Stimulated activated CD4-positive, alpha-beta T cell treated with anti-CD3 and anti-CD28 coated beads, Interleukin-2, amount 100 ng/mL, for 48 hours (primary cell): Measurements from ENCODE around the gene PCNX2.

Experiments used
- DNase-seq, 2 donors: peaks; one replicate each; pipeline ENCODE4 v3.0.0-alpha.2; 2020

Gene PCNX2

GRCh38 chr1:233313434-233314155 lies 18.1 kb upstream of the PCNX2 start:
- no peak for DNase-seq

GRCh38 chr1:233304489-233305102 lies 9.1 kb upstream of the PCNX2 start:
- DNase-seq: no peak

DNA sequence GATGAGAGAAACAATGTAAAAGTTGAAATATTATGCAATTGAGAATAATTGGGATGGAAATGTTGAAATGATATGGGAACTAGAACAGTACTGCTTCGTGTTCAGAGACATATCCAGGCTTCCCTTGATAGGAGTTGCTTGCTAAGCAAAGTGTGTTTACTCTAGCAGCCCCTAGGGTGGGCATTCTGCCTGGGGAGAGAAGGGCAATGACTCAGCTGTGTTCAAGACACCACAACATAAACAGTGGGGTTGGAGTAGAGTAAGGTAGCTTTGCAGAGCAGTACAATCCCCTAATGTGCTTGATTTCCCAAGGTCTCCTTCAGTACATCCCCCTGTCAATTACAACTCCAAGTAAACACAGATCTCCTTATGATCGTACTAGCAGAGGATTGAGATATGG lies 4.8 kb upstream of the PCNX2 start:
- no peak for DNase-seq

DNA sequence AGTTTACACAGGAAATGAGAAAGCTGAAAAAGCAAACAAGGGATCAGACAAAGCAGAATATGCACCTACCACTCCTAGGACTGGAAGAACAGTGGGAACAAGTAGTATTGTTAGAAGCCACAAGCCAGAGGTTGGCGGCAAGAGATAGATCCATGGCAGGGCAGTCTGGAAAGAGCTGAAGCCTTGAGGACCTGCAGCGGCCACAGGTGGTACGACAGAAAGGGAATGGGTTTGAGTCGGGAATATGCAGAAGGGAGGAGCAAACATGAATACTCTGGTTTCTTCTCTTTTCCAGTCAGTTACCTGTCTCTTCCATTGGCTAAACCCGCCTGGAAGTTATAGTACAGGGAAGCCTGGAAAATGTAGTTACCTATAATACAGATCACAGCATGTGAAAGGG lies 3.9 kb upstream of the PCNX2 start:
- DNase-seq: no peak

- DNase-seq: no peak
Measured at GRCh38 chr1:233295975-233296322, 424 bp upstream of the PCNX2 start.

GRCh38 chr1:233294913-233295236 lies 650 bp downstream of the PCNX2 start:
- DNase-seq: no peak

DNA sequence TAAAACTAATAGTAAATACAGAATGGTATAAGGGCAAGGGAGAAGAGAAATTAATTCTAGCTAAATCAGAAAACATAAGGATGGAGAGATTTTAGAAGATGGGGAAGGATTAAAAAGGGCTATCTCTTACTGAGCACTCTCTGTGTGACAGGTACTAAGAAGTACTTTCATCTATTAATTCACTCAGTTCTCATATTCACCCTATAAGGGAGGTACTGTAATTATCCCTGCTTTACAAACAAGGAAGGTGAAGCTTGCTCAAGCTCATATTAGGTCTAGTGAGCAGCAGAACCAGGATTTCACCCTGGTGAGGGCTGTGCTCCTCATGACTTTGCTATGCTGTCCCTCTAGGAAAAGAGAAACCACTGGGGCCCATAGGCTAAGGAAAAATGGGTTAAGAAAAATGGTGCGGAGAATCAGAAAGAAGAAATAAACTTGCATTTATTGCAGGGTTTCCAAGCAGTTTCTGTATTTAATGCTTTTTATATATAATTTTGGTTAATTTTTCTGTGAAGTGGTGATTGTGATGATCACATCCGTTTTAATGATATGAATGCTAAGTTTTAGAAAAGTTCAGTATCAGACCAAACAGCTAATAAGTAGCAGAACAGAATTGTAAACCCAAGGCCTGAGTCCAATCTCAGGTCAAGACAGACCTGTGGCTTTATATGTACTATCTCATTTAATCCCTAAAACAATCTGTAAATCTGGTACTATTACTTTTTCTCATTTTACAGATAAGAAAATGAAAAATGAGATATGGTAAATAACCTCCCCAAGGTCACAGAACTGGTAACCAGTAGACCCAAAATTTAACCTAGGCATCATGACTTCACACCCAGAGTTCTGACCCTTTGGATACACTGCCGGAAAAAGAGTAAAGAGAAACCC lies 1.7 kb downstream of the PCNX2 start:
- no peak for DNase-seq

GRCh38 chr1:233290396-233291034 lies 5.0 kb downstream of the PCNX2 start:
- no peak for DNase-seq

DNA sequence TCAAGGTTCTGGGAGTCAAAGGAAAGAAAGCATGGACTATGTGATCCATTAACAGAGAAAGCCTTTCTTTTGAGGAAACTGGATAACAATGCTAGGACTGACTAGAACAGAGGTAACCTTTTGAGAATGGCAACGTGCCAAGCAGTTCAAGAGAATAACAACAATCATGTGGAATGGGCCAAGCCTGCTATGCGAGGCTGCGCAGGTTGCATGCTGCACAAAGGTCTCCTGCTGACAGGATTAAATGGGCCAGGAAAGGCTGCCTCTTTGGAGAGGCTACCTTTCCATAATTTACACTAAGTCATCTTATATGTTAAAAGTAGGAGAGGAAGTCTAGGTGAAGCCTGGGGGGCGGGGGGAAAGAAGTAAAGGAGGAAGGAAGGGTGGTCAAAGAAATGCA lies 5.8 kb downstream of the PCNX2 start:
- DNase-seq: no peak

GRCh38 chr1:233282582-233282886 lies 13.0 kb downstream of the PCNX2 start:
- DNase-seq: no peak

DNA sequence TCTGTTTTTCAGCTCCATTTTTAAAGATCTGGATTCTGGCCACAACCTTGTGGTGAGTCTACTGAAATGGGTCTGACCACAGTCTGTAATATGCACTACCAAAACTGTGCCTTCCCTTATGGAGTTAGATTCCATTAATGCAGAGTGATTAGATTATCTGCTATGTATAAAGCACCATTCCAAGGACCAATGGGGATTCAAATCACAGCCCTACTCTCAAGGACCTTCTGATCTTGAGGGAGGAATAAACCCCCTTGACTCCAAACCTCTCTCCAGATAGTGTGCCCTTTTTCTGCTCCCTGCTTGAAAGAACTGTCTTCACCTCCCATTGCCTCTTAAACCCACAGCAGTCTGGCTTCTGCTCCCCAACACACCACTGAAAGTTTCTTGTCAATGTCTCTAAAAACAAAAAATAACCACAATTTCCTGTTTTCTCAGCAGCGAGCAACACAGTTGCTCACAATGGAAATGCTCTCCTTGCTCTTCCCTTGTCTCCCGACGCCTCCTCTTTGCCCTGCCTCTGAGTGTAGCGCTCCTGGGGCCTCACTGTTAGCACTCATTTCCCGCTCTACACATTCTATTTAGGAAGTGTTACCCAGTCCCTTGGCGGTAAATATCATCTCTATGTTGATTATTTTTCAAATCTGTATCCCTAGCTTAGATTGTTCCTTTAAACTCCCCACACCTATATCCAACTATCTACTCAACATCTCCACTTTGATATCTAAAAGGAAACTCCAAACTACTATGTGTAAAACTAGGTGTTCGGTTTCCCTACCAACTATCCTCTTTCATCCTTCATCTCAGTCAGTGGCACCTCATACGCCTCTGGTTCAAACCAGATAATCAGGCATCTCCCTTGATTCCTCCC lies 13.6 kb downstream of the PCNX2 start:
- DNase-seq: no peak

- DNase-seq: no peak
Measured at GRCh38 chr1:233279971-233280370, 15.6 kb downstream of the PCNX2 start.

DNA sequence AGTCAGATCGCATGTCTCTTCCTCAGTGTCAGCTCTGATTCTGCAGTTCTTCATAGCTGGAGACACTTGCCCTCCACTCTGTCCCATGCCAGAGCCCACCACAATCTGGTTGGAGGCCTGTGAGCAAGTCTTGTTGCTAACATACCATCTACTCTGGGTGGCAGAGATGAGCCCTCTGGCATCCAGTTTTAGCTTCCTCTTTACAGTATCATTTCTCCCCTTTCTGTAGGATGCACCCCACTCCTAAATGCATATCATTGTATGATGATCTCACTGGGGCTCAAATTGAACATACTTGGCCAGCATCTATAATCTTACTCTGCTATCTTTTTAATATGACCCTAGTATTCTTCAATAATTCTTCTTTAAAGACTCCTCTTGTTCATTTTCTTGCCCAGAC lies 16.9 kb downstream of the PCNX2 start:
- DNase-seq: no peak

DNA sequence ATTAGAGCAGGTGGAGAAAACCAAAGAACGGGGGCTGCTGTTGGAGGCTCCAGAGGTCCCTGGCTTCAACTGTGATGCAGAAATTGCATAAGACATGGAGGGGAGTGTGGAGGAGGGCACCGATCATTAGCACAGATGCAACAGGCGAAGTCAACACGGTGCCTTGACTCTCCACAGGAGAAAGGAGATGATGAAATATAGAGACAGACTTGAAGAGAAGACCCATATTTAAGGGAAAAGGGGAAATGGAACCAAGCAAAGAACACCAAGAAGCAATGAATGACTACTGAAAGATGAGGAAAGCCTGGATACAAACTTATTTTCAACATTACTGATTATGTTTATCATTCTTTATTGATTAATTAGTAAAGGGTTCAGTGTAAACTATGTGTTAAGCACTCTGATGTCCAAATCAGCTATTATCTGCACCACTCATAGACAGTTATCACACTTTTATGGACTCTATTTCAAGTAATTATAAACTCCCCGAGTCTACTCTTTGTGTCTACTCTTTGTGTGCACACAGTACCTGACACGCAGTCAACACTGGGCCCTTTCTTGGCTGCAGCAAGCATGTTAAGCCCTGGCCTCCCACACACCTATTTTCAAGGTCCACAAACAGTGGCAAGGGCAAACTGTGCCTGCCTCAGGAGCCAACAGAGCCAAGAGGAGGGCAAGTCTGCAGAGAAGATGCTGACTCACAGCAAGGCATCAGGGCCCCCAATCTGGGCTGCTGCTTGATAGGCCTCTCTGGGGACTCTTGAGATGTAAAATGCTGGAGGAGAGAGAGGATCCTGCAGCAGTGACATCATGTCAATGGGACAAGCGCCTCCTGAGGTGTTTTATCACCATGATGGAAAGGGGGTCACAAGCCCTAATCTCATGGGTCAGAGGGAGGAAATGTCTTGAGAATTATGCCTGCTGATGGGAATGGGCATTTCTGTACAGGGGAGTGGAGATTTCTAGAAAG lies 17.6 kb downstream of the PCNX2 start:
- no peak for DNase-seq

- no peak for DNase-seq
Measured at GRCh38 chr1:233269656-233270055, 25.9 kb downstream of the PCNX2 start.

DNA sequence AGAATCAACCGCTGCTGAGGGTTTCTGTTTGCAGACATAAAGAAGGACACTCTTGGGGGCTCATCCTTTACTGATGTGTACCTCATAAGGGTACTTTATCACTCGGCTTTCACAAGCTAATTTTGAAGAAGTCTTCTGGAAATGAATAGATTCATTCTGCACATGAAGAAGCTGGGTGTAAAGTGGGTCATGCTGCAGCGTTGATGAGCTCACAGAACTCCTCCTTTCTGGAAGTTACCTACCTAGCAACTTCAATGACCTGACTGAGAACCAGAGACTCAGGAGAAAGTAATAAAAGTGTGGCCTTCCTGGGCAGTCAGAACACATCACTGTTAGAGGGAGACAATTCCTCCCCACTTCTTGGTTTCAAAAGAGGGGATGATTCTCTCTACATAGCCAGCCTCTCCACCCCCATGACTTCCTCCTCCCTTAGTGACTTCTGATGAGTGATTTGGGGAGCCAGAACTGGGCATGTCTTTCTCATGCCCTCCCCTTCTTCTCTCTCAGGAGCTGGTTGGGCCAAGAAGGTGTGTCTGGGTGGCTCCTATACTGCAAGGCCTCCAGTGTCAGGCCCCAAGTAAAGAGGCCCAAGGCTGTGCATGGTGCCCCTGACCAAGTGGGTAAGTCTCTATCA lies 27.0 kb downstream of the PCNX2 start:
- DNase-seq: no peak

GRCh38 chr1:233261695-233262094 lies 33.8 kb downstream of the PCNX2 start:
- no peak for DNase-seq

GRCh38 chr1:233261206-233261605 lies 34.3 kb downstream of the PCNX2 start:
- DNase-seq: no peak

- no peak for DNase-seq
Measured at GRCh38 chr1:233257786-233258185, 37.7 kb downstream of the PCNX2 start.

GRCh38 chr1:233256789-233257188 lies 38.7 kb downstream of the PCNX2 start:
- DNase-seq: no peak

DNA sequence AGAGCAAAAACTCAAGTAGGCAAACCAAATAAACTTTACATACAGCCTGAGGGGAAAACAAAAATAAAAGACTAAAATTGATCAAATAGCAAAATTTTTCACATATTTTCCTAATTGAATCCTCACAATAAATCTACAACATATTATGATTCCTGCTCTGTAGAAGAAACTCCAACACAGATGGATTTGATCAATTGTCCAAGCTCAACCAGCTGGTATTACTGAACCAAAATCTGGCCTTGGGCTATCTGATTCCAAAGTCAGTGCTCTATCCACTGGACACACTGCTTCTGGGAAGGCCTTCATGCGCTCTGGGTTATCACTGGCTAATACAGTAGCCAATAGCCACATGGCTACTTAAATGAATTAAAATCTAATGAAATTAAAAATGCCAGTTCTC lies 39.3 kb downstream of the PCNX2 start:
- DNase-seq: no peak
